Esophagus muscularis mucosa (tissue), 4 donors: ENCODE measurements around the gene MAGI2.

Source experiments
- EP300 ChIP-seq: sonication (generic); formaldehyde crosslinking; IDR thresholded peaks from one replicate; pipeline ENCODE4 v1.6.1; 2017; ENCODE audit warnings: antibody characterized with exemption
- POLR2AphosphoS5 ChIP-seq, 2 donors: sonication (generic); formaldehyde crosslinking; IDR thresholded peaks; one replicate each; pipeline ENCODE4 v1.6.1; 2017; ENCODE audit warnings: antibody characterized with exemption in 2 of 2
- TF ChIP-seq, protein P1 (sequence below), 3 experiments: fragments of 200-600 bp in 2 of 3; fragments of 450-650 bp in 1 of 3; sonication (generic) in 2 of 3; IDR thresholded peaks; one replicate each; pipeline ENCODE4 v1.5.1; 2017 to 2019; ENCODE audit warnings: antibody characterized with exemption in 3 of 3, mild to moderate bottlenecking in 2 of 3, moderate library complexity in 1 of 3

GRCh38 chr7:78151229-78151628, 1302.2 kb downstream of the MAGI2 start:
- TF ChIP-seq, protein P1, sequence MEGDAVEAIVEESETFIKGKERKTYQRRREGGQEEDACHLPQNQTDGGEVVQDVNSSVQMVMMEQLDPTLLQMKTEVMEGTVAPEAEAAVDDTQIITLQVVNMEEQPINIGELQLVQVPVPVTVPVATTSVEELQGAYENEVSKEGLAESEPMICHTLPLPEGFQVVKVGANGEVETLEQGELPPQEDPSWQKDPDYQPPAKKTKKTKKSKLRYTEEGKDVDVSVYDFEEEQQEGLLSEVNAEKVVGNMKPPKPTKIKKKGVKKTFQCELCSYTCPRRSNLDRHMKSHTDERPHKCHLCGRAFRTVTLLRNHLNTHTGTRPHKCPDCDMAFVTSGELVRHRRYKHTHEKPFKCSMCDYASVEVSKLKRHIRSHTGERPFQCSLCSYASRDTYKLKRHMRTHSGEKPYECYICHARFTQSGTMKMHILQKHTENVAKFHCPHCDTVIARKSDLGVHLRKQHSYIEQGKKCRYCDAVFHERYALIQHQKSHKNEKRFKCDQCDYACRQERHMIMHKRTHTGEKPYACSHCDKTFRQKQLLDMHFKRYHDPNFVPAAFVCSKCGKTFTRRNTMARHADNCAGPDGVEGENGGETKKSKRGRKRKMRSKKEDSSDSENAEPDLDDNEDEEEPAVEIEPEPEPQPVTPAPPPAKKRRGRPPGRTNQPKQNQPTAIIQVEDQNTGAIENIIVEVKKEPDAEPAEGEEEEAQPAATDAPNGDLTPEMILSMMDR (IDR thresholded peaks at IDR 0.05): no peak
- TF ChIP-seq POLR2AphosphoS5 (IDR thresholded peaks at IDR 0.05) (peak; percentile 24 to 25), EP300 (no peak)
